Esophagus squamous epithelium (tissue), 5 donors: ENCODE results near the gene FOXP3. TPM values are rescaled to one million over a fixed set of nuclear protein-coding genes. Genes with fewer than 3 reads are reported as not detected.

Experiments used
- DNase-seq: peaks from one replicate; lab custom pipeline; 2025; lab: John Stamatoyannopoulos, UW
- H3K27ac ChIP-seq, 4 donors: fragments of 200-600 bp; sonication (generic); one replicate each; pipeline ENCODE4 v1.5.1; 2016 to 2019; ENCODE audit warnings: mild to moderate bottlenecking in 1 of 4
- H3K27me3 ChIP-seq, 4 donors: fragments of 200-600 bp; sonication (generic); 1 replicate in 3 of 4; 2 replicates in 1 of 4; pipeline versions ENCODE4 v1.5.1 to v1.6.0; 2017 to 2021; ENCODE audit warnings: antibody characterized with exemption in 1 of 4
- H3K36me3 ChIP-seq, 3 donors: fragments of 200-600 bp; sonication (generic); one replicate each; pipeline ENCODE4 v1.5.1; 2016 to 2019
- H3K4me1 ChIP-seq, 3 donors: fragments of 200-600 bp; sonication (generic); one replicate each; pipeline ENCODE4 v1.5.1; 2017 to 2019
- H3K4me3 ChIP-seq, 4 donors: fragments of 200-600 bp; sonication (generic); 1 replicate in 3 of 4; 2 replicates in 1 of 4; pipeline ENCODE4 v1.5.1; 2016 to 2019; ENCODE audit warnings: mild to moderate bottlenecking in 2 of 4, moderate library complexity in 1 of 4
- H3K9me3 ChIP-seq, 3 donors: fragments of 200-600 bp; sonication (generic); one replicate each; pipeline ENCODE4 v1.5.1; 2016 to 2019
- POLR2A ChIP-seq, 4 donors: fragments of 450-650 bp; IDR thresholded peaks; one replicate each; pipeline ENCODE4 v1.6.1; 2017; ENCODE audit warnings: antibody characterized with exemption in 4 of 4, mild to moderate bottlenecking in 4 of 4, moderate library complexity in 3 of 4
- WGBS, 2 donors: methylation state at CpG; one replicate each; pipeline ENCODE4 v1.1.5; 2018; 5-methylcytosine and 5-hydroxymethylcytosine counted together
- intact Hi-C: fragments of 100-400 bp; cut with DNase I; formaldehyde crosslinking; loops from one replicate; pipeline ENCODE4 v1.15.0; 2022
- total RNA-seq, 4 donors: library from RNA; depleted of rRNA; stranded (reverse); fragments of >200 nt; gene quantifications; one replicate each; pipeline ENCODE4 v1.1.0, GENCODE V29; 2016
- TF ChIP-seq, protein P1 (sequence below), 6 experiments: fragments of 450-650 bp in 4 of 6; fragments of 200-600 bp in 2 of 6; sonication (generic) in 2 of 6; IDR thresholded peaks; one replicate each; pipeline ENCODE4 v1.5.1; 2016 to 2019; ENCODE audit warnings: antibody characterized with exemption in 6 of 6, mild to moderate bottlenecking in 4 of 6, moderate library complexity in 4 of 6
- donor health status: DM: yes; HTN: yes; CAD: no.

Gene FOXP3
- total RNA-seq, 4 donors from 2014 or later = 0.38 to 2.1 (median 0.81) TPM

- no peak overlapping the region for H3K27ac ChIP-seq
- no peaks in the 10 kb centered on the region for H3K27me3 ChIP-seq
- TF ChIP-seq, protein P1, sequence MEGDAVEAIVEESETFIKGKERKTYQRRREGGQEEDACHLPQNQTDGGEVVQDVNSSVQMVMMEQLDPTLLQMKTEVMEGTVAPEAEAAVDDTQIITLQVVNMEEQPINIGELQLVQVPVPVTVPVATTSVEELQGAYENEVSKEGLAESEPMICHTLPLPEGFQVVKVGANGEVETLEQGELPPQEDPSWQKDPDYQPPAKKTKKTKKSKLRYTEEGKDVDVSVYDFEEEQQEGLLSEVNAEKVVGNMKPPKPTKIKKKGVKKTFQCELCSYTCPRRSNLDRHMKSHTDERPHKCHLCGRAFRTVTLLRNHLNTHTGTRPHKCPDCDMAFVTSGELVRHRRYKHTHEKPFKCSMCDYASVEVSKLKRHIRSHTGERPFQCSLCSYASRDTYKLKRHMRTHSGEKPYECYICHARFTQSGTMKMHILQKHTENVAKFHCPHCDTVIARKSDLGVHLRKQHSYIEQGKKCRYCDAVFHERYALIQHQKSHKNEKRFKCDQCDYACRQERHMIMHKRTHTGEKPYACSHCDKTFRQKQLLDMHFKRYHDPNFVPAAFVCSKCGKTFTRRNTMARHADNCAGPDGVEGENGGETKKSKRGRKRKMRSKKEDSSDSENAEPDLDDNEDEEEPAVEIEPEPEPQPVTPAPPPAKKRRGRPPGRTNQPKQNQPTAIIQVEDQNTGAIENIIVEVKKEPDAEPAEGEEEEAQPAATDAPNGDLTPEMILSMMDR (IDR thresholded peaks at IDR 0.05) = no peak
- no peak for TF ChIP-seq POLR2A (IDR thresholded peaks at IDR 0.05)
- no peaks in the 10 kb centered on the region for H3K4me1 ChIP-seq
- H3K9me3 ChIP-seq = no peaks in the 10 kb centered on the region
- H3K36me3 ChIP-seq = peaks cover 0 to 76% (median 6%) of the 10 kb centered on the region in 3 donors
- intact Hi-C loops = no loop called here
- 100% methylated on average over 1 of the region's 11 CpGs for WGBS, 2 donors
- no peak for DNase-seq
- H3K4me3 ChIP-seq = no peak overlapping the region
Measured at GRCh38 chrX:49247346-49247745, 17.2 kb downstream of the FOXP3 start.

- intact Hi-C loops = no loop called here
- peaks cover 0 to 84% (median 6%) of the 10 kb centered on the region in 3 donors for H3K36me3 ChIP-seq
- no peaks in the 10 kb centered on the region for H3K27me3 ChIP-seq
- DNase-seq = no peak
- H3K27ac ChIP-seq = no peak overlapping the region
- no peaks in the 10 kb centered on the region for H3K4me1 ChIP-seq
- no CpG with 5 or more reads among the region's 10 CpGs for WGBS, 2 donors
- H3K9me3 ChIP-seq = no peaks in the 10 kb centered on the region
- H3K4me3 ChIP-seq = no peak overlapping the region
- no peak for TF ChIP-seq POLR2A (IDR thresholded peaks at IDR 0.05)
- TF ChIP-seq, protein P1 (IDR thresholded peaks at IDR 0.05) = no peak
Measured at GRCh38 chrX:49246541-49246940, 18.0 kb downstream of the FOXP3 start.

GRCh38 chrX:49244207-49244606 lies 20.3 kb downstream of the FOXP3 start:
- TF ChIP-seq, protein P1 (IDR thresholded peaks at IDR 0.05) = no peak
- TF ChIP-seq POLR2A (IDR thresholded peaks at IDR 0.05) = no peak
- H3K36me3 ChIP-seq = peaks cover 0 to 73% (median 6%) of the 10 kb centered on the region in 3 donors
- no peaks in the 10 kb centered on the region for H3K9me3 ChIP-seq
- DNase-seq = no peak
- WGBS, 2 donors = 88 to 90% methylated on average over 2 of the region's 2 CpGs
- no peaks in the 10 kb centered on the region for H3K27me3 ChIP-seq
- H3K4me3 ChIP-seq = no peak overlapping the region
- intact Hi-C loops = no loop called here
- H3K27ac ChIP-seq = no peak overlapping the region
- H3K4me1 ChIP-seq = no peaks in the 10 kb centered on the region

- H3K27ac ChIP-seq = no peak overlapping the region
- WGBS, 2 donors = 78 to 86% methylated on average over 1 to 5 of the region's 12 CpGs
- H3K36me3 ChIP-seq = peaks cover 0 to 62% (median 0%) of the 10 kb centered on the region in 3 donors
- H3K4me3 ChIP-seq = no peak overlapping the region
- H3K27me3 ChIP-seq = no peaks in the 10 kb centered on the region
- no peak for DNase-seq
- intact Hi-C loops = no loop called here
- no peaks in the 10 kb centered on the region for H3K4me1 ChIP-seq
- no peak for TF ChIP-seq POLR2A (IDR thresholded peaks at IDR 0.05)
- TF ChIP-seq, protein P1 (IDR thresholded peaks at IDR 0.05) = no peak
- H3K9me3 ChIP-seq = no peaks in the 10 kb centered on the region
Measured at GRCh38 chrX:49243166-49243565, 21.3 kb downstream of the FOXP3 start.

DNA sequence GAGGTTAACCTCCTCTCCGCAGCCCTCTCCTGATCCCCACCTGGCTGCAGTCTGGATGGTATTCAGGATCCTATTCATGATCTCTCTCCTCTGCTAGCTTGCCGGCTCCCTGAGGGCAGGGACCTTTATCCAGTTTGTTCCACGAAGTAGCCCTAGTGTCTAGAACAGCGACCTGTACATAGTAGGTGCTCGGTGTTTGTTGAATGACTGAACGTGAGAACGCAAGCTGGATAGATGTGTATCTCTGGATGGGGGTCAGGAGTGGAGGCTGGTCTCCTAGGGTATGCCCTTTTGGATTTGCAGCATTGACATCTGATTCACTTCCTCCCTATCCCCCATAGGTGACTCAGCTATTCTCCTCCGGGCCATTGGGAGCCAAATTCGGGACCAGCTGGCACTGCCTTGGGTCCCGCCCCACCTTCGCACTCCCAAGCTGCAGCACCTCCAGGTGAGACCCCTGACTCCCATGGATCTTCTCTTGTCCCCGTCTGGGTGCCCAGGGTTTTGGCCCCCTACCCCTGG lies 21.9 kb downstream of the FOXP3 start:
- TF ChIP-seq, protein P1 (IDR thresholded peaks at IDR 0.05) = no peak
- no peak for TF ChIP-seq POLR2A (IDR thresholded peaks at IDR 0.05)
- H3K27me3 ChIP-seq = no peaks in the 10 kb centered on the region
- intact Hi-C loops = no loop called here
- DNase-seq = no peak
- no peaks in the 10 kb centered on the region for H3K4me1 ChIP-seq
- 70 to 79% methylated on average over 3 to 9 of the region's 12 CpGs for WGBS, 2 donors
- no peak overlapping the region for H3K27ac ChIP-seq
- peaks cover 0 to 57% (median 0%) of the 10 kb centered on the region in 3 donors for H3K36me3 ChIP-seq
- no peaks in the 10 kb centered on the region for H3K9me3 ChIP-seq
- no peak overlapping the region for H3K4me3 ChIP-seq
